ENCODE data around the gene WDFY3.

DNA sequence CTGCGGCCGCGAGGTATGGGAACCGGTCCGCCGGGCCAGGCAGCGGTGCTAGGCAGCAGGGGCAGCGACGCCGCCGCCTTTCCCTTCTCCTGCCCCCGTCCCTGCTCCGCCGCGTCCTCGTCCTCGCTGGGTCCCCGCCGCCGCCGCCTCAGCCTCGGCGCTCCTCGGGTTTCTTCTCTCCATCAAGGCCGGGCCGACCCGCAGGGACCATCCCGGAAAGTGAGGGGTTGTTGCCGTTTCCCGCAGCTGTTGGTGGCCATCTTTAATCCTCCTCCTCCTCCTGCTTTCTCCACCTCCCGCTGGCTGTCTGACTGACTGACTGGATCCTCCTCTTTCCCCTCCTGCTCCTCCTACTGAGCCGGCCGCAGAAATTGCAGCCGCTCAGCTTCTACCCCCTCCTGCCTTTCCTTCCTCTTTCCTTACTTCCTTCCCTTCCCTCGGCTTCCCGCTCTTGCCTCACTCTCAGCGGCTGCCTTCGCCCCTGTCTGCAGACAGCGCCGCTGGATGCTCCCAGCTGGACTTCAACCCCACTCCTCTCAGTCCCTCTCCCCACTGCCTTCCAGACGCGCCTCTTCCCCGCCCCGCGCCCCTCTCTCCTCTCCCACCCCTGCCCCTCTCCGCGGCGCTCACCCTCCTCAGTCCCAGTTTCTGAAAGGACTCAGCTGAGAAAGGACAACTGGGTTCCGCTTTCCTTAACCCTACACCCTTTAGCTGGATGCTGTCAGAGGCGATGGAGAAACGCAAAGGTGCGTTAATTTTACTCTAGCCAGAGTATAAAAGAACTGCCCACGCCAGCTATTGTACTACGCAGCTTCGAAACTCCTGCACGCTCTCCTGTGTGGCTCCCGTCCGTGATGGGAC lies at the start of gene WDFY3:
- TF ChIP-seq, protein P1, sequence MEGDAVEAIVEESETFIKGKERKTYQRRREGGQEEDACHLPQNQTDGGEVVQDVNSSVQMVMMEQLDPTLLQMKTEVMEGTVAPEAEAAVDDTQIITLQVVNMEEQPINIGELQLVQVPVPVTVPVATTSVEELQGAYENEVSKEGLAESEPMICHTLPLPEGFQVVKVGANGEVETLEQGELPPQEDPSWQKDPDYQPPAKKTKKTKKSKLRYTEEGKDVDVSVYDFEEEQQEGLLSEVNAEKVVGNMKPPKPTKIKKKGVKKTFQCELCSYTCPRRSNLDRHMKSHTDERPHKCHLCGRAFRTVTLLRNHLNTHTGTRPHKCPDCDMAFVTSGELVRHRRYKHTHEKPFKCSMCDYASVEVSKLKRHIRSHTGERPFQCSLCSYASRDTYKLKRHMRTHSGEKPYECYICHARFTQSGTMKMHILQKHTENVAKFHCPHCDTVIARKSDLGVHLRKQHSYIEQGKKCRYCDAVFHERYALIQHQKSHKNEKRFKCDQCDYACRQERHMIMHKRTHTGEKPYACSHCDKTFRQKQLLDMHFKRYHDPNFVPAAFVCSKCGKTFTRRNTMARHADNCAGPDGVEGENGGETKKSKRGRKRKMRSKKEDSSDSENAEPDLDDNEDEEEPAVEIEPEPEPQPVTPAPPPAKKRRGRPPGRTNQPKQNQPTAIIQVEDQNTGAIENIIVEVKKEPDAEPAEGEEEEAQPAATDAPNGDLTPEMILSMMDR (IDR thresholded peaks at IDR 0.05), result no peak
- no peak for TF ChIP-seq EZH2 (IDR thresholded peaks at IDR 0.05)
- TF ChIP-seq EZH2phosphoT487 (IDR thresholded peaks at IDR 0.05), result no peak
